ENCODE results near the gene CABLES1. TPM values are rescaled to one million over a fixed set of nuclear protein-coding genes. Genes with fewer than 3 reads are reported as not detected.
A peak's percentile ranks its signal among the peaks of the same experiment; 100 is the strongest.

The CABLES1 gene
- polyA plus RNA-seq, 3 donors = 0.09 to 0.15 TPM; not detected in 1

- Histone ChIP-seq H4K20me1 (ENCODE audit: insufficient read depth, low read length) (no peaks in the 10 kb centered on the region), H3K79me2 (ENCODE audit: insufficient read depth, low read length) (no peaks in the 10 kb centered on the region), H3K9me3 (replicated peaks in 1 of 2; ENCODE audit: control insufficient read depth in 1 of 2, insufficient read depth in 1 of 2, low read length in 2 of 2) (no peaks in the 10 kb centered on the region), H2AFZ (ENCODE audit: insufficient read depth, low read depth, low read length, poor library complexity, severe bottlenecking) (peak overlapping the region; percentile 67), H3K9ac (ENCODE audit: insufficient read depth, low read length, poor library complexity, severe bottlenecking) (no peak overlapping the region), H3K4me2 (replicated peaks; ENCODE audit: extremely low read depth, low read length, poor library complexity, severe bottlenecking) (no peak overlapping the region), H3K27ac (ENCODE audit: low read depth in 1 of 2, low read length in 2 of 2) (no peak overlapping the region), H3K36me3 (replicated peaks in 1 of 2; ENCODE audit: control insufficient read depth in 1 of 2, insufficient read depth in 2 of 2, low read length in 2 of 2) (no peaks in the 10 kb centered on the region), H3K27me3 (ENCODE audit: control insufficient read depth in 2 of 2, insufficient read depth in 2 of 2, low read length in 2 of 2) (no peaks in the 10 kb centered on the region), H3K4me3 (replicated peaks in 1 of 3; ENCODE audit: low read depth in 2 of 3, low read length in 3 of 3) (no peak overlapping the region), H3K4me1 (ENCODE audit: control insufficient read depth in 1 of 2, insufficient read depth in 2 of 2, low read length in 2 of 2) (no peaks in the 10 kb centered on the region)
- Mint-ChIP-seq H3K36me3 (no peaks in the 10 kb centered on the region), H3K27ac (peak overlapping the region in 2 of 7 donors; percentile 27 to 43), H3K9me3 (peaks cover 2 to 11% (median 3%) of the 10 kb centered on the region in 7 donors), H3K27me3 (ENCODE audit: low read depth in 3 of 3) (peaks cover 0 to 7% (median 7%) of the 10 kb centered on the region in 3 donors), H3K4me1 (peaks cover 8% of the 10 kb centered on the region), H3K4me3 (no peak overlapping the region)
- intact Hi-C loops (cut with micrococcal nuclease) = no loop called here
- TF ChIP-seq CTCF (IDR thresholded peaks at IDR 0.05) = no peak
- 81% methylated on average over 14 of the region's 15 CpGs for WGBS (ENCODE audit: insufficient coverage)
- no peak for DNase-seq
These were observed 68.7 kb downstream of the CABLES1 start for GRCh38 chr18:23203891-23204432.

- Histone ChIP-seq H3K4me1 (ENCODE audit: control insufficient read depth in 1 of 2, insufficient read depth in 2 of 2, low read length in 2 of 2) (no peaks in the 10 kb centered on the region), H3K36me3 (replicated peaks in 1 of 2; ENCODE audit: control insufficient read depth in 1 of 2, insufficient read depth in 2 of 2, low read length in 2 of 2) (no peaks in the 10 kb centered on the region), H3K4me3 (replicated peaks in 1 of 3; ENCODE audit: low read depth in 2 of 3, low read length in 3 of 3) (no peak overlapping the region), H2AFZ (ENCODE audit: insufficient read depth, low read depth, low read length, poor library complexity, severe bottlenecking) (no peak overlapping the region), H3K9ac (ENCODE audit: insufficient read depth, low read length, poor library complexity, severe bottlenecking) (no peak overlapping the region), H3K79me2 (ENCODE audit: insufficient read depth, low read length) (no peaks in the 10 kb centered on the region), H3K27ac (ENCODE audit: low read depth in 1 of 2, low read length in 2 of 2) (no peak overlapping the region), H3K4me2 (replicated peaks; ENCODE audit: extremely low read depth, low read length, poor library complexity, severe bottlenecking) (no peak overlapping the region), H3K9me3 (replicated peaks in 1 of 2; ENCODE audit: control insufficient read depth in 1 of 2, insufficient read depth in 1 of 2, low read length in 2 of 2) (no peaks in the 10 kb centered on the region), H3K27me3 (ENCODE audit: control insufficient read depth in 2 of 2, insufficient read depth in 2 of 2, low read length in 2 of 2) (no peaks in the 10 kb centered on the region), H4K20me1 (ENCODE audit: insufficient read depth, low read length) (no peaks in the 10 kb centered on the region)
- intact Hi-C loops (cut with micrococcal nuclease) = no loop called here
- peak in 1 of 3 donors; percentile 23 for DNase-seq
- peaks cover 0 to 7% (median 7%) of the 10 kb centered on the region in 3 donors for H3K27me3 Mint-ChIP-seq (ENCODE audit: low read depth in 3 of 3)
- H3K4me1 Mint-ChIP-seq = peaks cover 8% of the 10 kb centered on the region
- no peak overlapping the region for H3K4me3 Mint-ChIP-seq
- H3K9me3 Mint-ChIP-seq = peaks cover 2 to 12% (median 3%) of the 10 kb centered on the region in 7 donors
- no peak for TF ChIP-seq CTCF (IDR thresholded peaks at IDR 0.05)
- no peaks in the 10 kb centered on the region for H3K36me3 Mint-ChIP-seq
- no peak overlapping the region for H3K27ac Mint-ChIP-seq
- 100% methylated on average over 3 of the region's 10 CpGs for WGBS (ENCODE audit: insufficient coverage)
These were observed 69.4 kb downstream of the CABLES1 start for GRCh38 chr18:23204589-23205235.
